Activated CD4-positive, alpha-beta T cell treated with anti-CD3 and anti-CD28 coated beads, Interleukin-2, amount 50 U/mL, for 24 hours (primary cell): Measurements from ENCODE around the gene UNC5C.

Source experiments
- DNase-seq, 2 donors: peaks; one replicate each; pipeline ENCODE4 v3.0.0-alpha.2; 2020; ENCODE audit warnings: low read depth in 1 of 2, low spot score in 1 of 2

UNC5C gene

DNA sequence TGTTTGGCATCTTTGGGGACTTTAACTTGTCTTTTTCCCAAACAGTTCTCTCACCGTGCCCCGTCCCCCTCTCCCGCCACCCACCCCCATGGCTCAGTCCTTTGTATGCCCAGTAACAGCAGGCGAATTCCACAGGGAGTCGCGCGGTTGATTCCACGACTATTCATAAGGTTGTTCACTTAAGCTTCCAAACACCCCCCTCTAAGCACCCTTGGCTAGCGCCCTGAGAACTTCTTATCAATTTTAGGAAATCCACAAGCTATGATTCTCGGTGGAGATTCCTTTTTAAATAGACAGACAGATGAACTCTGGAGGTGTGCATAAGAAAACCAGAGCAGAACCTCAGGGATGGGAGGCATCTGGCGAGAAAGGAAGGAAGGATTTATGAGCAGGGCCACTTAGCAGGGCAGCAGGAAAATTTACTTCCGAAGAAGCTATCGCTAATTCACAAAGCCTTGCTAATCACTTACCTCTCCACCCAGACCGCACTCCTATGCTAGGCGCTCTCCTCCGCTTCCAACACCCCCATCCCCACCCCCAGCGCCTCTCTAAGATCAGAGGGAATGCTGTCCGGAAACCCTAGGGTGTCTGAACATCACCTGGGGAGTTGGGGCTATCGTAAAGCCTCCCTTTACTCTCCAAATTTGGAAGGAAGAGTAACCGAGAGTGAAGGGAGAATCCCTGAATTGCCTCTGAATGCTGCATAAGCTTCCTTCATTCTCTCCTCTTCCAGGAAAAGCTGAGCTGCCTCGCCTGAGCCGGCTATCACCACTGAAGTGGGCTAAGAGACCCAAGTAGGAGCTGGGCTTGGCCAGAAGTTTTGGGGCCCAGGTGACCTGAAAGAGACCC lies 1.7 kb downstream of the UNC5C start:
- DNase-seq, result no peak

DNA sequence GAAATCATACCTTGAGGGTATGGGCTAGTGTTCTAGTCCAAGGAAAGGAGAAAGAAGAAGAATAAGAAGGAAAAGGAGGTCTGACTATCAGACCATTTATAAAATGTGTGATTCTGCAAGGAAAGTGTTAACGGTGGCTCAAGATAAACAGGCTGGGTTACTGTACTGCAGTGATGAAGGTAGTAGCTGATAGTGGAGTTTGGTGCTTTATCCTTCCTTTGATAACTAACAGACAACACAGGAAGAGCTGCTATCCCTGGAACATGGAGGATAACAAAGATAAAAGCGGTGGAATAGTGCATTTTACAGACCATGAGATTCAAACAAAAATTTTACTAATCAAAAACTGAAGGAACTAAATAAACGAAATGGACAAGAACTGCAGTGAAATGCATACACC lies 2.6 kb downstream of the UNC5C start:
- no peak for DNase-seq

DNA sequence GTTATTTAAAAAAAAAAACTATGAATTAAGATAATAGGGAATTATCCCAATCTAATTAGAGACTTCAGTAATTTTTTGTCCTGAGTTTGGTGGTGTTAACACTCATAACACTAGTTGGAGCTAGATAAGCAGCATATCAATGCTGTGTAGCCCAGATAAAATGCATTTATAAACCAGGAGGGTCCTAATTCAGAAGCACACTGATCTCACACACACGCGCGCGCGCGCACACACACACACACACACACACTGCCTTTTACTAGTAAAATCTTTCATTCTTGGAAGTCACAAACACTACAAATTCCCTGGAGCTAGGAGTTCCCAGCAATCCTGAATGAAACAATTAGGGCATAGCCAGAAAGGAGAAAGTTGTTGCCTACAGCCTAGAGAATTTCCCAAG lies 3.2 kb downstream of the UNC5C start:
- no peak for DNase-seq

DNA sequence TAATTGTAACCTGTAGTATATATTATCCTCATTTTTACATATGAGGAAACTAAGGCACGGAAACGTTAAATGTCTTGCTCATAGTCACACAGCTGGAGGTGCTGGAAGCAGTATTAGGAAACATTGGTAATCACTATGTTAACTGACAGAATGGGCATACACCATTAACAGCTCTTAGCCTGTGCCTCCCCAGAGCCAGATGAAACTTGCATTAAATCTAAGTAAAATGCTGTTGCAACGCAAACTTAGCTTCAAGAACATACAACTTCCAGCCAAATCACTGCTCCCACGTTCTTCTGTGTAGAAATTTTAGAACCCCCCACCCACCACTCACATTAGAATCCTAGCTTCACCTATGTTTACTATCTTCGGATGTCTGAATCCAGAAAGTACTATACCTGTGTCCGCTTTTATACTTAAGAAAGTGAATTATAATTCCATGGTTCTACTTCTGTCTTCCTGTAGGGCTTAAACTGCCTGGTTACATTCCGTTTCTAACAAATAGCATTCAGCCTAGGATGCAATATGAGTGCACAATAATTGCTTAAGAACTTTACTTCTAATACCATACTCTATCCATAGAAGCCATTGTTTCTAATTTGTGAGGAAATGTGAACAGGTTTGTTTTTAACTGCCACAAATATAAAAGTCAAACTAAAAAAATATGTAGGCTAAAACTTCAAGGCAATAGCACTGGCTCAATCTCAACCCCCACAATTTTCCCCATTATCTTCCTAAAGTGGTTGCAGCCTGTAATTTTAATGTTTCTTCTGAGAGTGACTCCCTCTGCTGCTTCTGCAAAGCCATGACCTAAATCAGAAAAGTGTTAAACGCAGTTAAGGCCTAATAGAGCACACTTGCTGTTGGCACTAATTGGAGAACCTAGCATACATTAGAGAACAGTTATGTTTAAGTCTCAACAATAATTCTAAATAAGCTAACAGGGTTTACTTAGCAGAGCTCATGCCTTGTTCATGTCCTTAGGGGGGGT lies 4.4 kb downstream of the UNC5C start:
- no peak for DNase-seq

DNA sequence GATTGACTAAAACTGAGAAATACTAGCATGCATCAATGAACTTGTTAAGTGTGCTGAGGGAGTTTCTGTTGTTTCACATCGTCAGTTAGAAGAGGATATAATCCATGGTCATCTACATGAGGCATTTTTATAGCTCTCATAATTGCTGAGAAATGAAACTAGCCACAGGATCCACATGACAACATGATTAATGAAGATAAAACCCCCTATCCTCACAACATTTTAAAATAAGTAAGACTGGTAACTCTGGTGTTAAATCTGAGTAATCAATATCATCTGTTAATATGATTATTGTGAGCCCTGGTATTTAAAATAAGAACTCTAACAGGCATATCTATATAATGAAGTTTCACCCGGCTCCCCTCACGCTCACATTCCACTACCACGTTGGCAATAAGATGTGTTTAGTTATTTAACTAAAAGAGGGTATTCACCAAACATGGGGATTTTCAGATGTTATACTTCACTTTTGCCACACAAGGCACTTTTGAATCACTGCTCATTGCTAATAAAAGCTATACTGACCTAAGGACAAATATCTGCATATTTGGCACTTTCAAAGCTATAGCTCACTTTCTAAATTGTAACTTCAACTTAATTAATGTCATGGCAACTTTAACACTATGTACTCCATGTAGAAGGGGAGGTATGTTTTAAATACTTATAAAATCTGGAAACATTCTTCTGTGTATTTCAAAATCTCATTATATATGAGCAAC lies 6.7 kb downstream of the UNC5C start:
- DNase-seq, result no peak

DNA sequence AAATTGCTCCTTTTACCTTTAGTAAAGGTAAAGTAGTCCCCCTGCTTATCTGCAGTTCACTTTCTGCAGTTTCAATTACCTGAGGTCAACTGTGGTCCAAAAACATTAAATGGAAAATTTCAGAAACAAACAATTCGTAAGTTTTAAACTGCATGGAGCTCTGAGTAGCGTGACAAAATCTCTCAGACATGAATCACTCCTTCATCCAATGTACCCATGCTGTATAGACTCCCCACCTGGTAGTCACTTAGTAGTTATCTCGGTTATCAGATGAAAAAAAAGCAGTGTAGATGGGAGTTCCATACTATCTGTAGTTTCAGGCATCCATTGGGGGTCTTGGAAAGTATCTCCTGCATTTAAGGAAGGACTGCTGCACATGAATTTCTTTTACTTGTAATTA lies 7.7 kb downstream of the UNC5C start:
- DNase-seq, result no peak

DNA sequence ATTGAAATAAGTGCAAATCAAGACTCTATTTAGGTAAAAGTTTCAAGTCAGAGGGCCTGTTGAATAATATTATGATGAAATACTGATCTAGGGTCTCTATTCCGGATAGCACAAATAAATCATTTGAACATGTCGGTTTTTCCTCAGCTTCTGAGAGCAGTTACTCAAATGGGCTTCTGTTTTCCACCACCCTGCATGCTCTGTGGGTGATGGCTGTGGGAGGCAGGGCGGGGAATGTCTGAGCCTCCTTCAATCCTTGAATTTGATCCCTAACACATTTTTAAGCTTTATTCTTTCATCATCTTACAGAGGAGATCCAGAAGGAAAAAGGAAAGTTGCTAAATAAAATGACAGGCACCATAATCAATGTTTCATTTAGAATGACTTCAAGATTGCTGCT lies 8.5 kb downstream of the UNC5C start:
- DNase-seq, result no peak

DNA sequence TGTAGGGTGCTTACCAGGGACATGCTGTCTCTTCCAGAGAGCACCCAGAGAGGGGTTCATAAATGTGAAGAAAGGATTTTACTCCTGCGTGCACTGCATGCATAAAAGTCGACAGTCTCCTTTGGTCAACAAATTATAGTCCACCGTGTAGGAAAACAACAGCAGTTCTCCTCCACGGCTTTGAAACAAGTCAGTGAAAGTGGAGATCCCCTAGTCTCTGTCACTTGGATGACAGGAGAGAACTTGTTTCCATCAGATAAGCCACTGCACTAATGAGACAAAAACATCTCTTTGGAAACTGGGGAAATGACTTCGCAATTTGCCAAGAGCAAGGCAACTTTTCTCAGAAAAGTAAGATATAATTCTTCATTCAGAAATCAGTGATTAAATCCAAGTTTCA lies 9.7 kb downstream of the UNC5C start:
- no peak for DNase-seq

DNA sequence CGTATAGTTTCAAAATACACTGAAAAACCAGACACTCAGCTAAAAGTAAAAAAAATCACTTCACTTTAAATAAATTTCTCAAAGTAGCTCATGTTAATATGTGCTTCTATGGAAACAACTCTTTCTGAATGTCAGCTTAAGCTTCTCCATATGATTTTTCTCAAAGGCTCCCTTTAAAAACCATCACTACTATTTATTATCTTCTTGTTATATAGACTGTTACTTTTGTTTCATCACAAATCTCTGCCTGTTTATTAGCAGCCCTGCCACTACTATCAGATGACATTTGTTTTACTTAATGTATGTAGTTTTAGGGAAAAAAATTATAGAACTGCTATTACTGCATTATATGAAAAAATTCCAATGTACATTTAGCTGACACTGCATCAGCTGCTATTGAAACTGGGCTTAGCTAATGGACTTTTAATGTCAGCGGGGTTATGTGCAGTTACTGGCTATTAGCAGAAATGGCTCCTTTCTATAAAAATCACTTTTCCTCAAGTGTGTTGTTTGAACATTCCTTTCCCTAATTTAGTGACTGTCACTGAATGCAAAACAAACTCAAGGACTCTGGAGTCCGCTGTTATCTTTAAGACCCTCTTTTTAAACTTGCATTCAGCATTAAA lies 10.8 kb downstream of the UNC5C start:
- DNase-seq, result no peak

DNA sequence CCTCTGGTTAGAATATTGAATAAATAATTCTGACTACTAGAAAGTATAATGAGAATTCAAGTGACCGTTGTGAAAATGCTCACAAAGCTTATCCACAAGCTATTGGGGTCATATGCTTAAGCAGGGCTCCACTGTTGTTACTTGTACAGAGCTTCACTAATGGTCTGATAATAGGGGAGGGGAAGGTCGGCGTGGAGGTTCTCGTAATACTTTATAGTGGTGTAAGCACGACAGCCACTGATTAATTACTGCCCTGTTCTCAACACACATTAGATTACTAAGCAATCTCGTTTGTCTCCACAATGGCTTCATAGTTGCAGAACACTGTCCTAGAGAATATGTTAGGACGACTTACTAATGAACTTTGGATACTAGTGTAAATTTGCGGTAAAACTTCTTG lies 11.6 kb downstream of the UNC5C start:
- DNase-seq, result no peak

DNA sequence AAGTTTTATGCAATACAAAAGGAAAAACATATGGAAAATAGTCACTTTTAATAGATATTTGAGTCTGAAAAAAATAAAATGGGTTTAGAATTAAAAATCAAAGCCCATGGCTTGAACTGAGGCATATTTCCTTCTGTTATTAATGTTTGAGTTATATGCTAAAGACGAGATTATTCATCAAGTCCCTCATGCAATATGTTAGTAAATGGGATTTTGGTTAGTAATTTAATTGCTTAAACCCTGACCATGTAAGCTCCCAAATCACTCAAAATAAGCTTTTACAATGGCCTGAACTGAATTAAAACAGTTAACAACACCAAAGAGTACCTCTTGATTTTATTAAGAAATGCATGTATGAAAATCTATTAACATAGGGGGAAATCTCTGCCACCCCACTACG lies 12.1 kb downstream of the UNC5C start:
- DNase-seq, result no peak

DNA sequence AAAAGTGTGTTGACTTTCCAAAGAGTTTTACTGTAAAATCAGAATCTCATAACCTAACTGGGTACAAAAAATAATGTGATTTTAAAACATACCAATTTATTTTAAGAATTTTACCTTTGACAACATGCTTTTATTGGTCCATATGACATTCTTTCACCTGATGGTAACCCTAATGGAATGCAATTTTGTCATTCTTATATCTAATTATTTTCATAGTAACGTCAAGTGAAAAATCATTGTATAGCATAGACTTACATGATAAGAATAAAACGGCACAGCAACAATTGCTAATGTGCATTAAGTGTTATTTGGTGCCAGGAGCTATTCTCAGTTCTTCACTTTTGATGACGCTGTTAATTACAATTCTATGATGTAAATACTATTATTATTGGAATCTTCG lies 13.6 kb downstream of the UNC5C start:
- no peak for DNase-seq

DNA sequence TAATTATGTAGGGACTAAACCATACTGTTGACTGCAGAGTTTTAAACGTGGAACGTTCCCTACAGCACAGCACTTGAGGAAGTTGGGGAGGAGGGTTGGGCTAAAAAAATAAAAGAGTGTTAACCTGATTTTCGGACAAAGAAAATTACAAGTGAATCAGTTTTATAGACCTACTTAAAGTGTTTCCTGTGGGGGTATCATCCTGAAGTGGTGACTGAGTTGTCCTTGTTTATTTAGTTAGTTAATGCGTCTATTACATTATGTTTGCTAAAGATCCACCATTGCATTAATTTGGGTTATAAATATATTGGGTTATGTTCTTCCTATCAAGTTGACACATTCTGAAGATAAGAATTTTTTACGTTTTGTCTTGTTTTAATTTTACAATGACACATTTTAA lies 14.7 kb downstream of the UNC5C start:
- no peak for DNase-seq

DNA sequence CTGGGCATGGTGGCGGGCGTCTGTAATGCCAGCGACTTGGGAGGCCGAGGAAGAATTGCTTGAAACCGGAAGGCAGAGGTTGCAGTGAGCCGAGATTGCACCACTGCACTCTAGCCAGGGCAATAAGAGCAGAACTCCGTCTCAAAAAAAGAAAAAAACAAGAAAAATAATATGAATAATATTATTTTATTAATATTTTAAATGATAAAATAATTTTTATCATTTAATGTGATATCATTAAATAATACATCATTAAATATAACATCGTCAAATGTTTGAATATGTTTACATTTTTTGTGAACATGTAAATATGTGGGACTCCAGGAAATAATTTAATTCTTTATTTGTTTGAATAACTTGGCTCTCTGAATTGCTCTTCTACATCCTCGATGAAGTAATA lies 15.5 kb downstream of the UNC5C start:
- DNase-seq, result no peak

DNA sequence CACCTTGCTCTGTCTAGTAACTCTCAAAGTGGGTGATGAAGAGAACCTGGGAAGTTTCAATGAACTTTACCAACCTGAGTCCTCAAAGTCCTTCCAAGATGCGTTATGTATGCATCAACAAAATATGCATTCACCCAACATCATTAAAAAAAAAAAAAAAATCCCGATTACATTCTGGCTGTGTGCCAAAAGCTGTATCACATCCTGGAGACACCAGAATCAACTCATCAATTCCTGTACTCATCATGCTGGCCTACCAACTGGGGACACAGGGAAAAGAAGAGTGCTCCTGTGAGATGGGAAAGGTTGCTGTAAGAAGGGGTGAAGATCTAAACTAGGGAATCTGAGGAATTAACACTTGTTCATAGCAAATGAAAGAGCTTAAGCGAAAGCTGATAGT lies 16.5 kb downstream of the UNC5C start:
- no peak for DNase-seq

DNA sequence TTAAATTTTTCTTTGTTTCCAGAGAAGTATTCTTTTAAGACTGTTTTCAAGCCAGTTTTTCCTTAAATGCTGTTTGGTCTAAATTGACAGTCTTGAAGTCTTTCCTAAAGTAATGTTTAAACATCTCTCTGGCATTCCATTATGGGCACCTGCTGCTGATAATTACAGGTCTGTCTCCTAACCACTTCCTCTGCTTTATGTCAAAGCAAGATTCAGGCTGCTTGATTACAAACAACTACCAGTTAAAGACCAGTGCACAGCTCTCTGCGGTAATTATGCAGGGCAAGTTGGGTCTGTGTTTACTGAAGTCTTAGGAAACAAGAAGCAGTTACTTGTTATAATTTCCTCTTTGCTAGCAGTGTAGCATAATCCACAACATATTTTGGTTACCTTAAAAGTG lies 17.6 kb downstream of the UNC5C start:
- DNase-seq, result no peak

DNA sequence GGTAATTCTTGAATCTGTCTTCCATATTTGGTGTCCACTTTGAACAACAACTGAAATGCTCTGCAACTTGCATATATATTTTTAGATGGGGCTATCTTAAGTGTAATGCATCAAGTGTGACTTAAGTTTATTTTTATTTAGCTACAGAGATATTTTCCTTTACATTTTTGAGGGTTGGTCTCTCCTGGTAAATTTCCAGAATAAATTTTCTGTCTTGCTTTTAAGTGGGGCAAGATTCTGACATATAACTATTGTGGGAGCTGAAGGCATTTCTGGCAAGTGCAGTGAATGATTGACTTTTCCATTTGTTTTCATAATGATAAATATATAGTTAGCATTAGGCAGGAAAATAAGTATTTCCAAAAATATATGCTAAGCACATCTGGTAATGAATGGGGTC lies 18.8 kb downstream of the UNC5C start:
- no peak for DNase-seq

DNA sequence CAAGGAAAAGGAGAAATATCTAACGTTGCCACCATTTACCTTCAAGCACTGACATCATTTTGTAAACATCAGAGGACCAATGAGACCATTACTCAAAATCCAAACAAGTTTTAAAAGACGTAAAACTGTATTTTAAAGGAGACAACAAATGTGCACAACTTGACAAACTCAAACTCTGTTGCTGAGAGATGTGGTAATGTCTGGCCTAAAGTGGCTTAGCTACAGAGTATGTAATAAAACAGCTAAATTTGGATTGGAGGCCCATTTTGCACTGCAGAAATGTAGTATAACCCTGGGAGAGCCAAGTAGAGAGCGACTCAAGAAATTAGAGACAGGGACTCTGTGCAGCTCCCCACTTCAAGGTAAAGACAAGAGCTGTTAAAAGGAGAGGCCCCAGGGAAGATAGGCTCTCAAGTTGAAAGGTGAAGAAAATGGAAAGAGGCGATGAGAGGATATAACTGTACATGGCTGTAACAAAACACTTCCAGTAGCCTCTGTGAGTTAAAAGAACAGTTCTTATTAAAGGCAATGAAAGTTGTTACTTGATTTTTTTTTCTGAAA lies 20.3 kb downstream of the UNC5C start:
- DNase-seq, result no peak

DNA sequence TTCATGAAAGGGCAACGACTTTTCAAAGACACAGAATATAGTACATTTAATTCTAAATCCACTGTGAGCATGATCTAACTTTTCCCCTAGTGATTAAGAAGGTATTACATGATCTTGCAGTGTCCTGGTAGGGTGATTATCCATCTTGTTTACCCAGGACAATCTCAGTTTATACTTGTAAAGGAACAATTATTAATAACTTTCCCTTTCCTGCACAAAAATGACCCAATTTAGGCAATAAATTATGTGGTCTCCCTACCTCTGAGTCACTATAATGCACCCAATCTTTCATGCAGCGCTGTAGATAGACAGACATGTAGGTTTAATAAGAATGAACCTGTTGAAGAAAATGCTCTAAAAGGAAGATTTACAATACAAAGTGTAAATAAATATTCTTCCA lies 22.7 kb downstream of the UNC5C start:
- no peak for DNase-seq

DNA sequence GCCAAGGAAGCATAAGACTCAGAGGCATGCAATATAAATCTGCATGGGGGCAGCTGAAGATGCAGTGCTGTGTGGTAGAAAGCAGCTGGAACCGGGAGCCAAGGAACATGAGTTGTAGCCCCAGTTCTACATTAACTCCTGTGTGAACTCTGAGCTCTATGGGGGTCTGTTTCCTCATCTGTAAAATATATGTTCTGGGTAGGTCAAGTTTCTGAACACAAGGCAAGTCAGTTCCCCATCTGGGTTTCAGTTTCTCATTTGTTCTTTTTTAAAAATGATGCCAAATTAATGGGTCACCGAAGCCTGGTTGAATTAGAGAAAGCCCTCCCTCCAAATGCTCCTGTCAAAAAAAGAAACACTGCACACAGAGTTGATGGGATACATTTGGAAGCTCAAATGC lies 24.0 kb downstream of the UNC5C start:
- no peak for DNase-seq

DNA sequence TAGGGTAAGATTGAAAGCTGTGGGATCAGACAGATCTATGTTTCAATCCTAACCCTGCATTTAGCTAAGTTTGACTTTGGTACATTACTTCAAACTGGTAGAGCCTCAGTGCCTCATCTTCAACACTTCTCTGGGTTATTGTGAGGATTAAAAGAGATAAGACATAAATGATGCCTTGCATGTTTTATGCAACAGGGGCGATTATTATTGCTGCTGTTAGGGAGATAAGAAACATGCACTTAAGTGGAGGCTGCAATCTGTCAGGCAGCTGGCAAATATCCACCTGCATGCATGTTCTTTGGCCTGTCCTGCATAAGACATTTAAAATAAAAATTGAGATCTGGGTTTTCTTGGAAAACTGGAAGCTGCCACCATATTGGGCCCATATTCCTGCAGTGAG lies 24.6 kb downstream of the UNC5C start:
- DNase-seq, result no peak
